Natural killer cell (primary cell): ENCODE data around the gene MGLL. TPM values are rescaled to one million over a fixed set of nuclear protein-coding genes. Genes with fewer than 3 reads are reported as not detected.

ENCODE experiments used
- ATAC-seq, 3 donors: fragments of 150-1000 bp in 2 of 3; fragments of 200-7000 bp in 1 of 3; cut with Tn5 transposase; 1 replicate in 1 of 3; 2 replicates in 2 of 3; pipeline ENCODE4 v1.10.0; 2021; ENCODE audit warnings: mild to moderate bottlenecking in 2 of 3, moderate library complexity in 2 of 3
- DNase-seq, 2 donors: peaks; one replicate each; pipeline versions ENCODE4 v3.0.0 to v3.0.0-alpha.2; 2013 to 2021; ENCODE audit warnings: mixed read lengths in 1 of 2
- H3K27ac ChIP-seq: one replicate; pipeline ENCODE4 v1.5.1; 2013; ENCODE audit warnings: mild to moderate bottlenecking, low read length
- H3K27me3 ChIP-seq: one replicate; pipeline ENCODE4 v1.6.1; 2013; ENCODE audit warnings: low read length; ENCODE audit not compliant: control insufficient read depth, insufficient read depth
- H3K36me3 ChIP-seq: one replicate; pipeline ENCODE4 v1.6.1; 2013; ENCODE audit warnings: low read length; ENCODE audit not compliant: control insufficient read depth, insufficient read depth
- H3K4me1 ChIP-seq: one replicate; pipeline ENCODE4 v1.6.1; 2013; ENCODE audit warnings: low read length; ENCODE audit not compliant: control insufficient read depth, insufficient read depth
- H3K4me3 ChIP-seq: one replicate; pipeline ENCODE4 v1.5.1; 2013; ENCODE audit warnings: low read length
- H3K9me3 ChIP-seq: one replicate; pipeline ENCODE4 v1.6.1; 2013; ENCODE audit warnings: low read length; ENCODE audit not compliant: control insufficient read depth, insufficient read depth
- H3K27ac Mint-ChIP-seq, 2 donors: one replicate each; pipeline ENCODE4 v1.8.0; 2022; ENCODE audit warnings: mild to moderate bottlenecking in 2 of 2, mixed read lengths in 2 of 2, moderate library complexity in 1 of 2
- H3K27me3 Mint-ChIP-seq, 2 donors: one replicate each; pipeline ENCODE4 v1.8.0; 2022; ENCODE audit warnings: low read depth in 2 of 2, mixed read lengths in 2 of 2
- H3K36me3 Mint-ChIP-seq: one replicate; pipeline ENCODE4 v1.8.0; 2022; ENCODE audit warnings: mixed read lengths
- H3K4me1 Mint-ChIP-seq, 2 donors: one replicate each; pipeline ENCODE4 v1.8.0; 2022; ENCODE audit warnings: mixed read lengths in 2 of 2
- H3K4me3 Mint-ChIP-seq: one replicate; pipeline ENCODE4 v1.8.0; 2022; ENCODE audit warnings: mild to moderate bottlenecking, moderate library complexity, mixed read lengths
- H3K9me3 Mint-ChIP-seq, 2 donors: one replicate each; pipeline ENCODE4 v1.8.0; 2022; ENCODE audit warnings: mixed read lengths in 2 of 2
- CTCF ChIP-seq: fragments of 200-600 bp; IDR thresholded peaks from one replicate; pipeline ENCODE4 v1.8.0; 2022; ENCODE audit warnings: antibody characterized with exemption
- WGBS: methylation state at CpG from one replicate; pipeline ENCODE4 v1.1.7; 2013; ENCODE audit warnings: missing lambda C conversion rate; ENCODE audit not compliant: insufficient coverage; 5-methylcytosine and 5-hydroxymethylcytosine counted together
- intact Hi-C: fragments of 100-400 bp; cut with micrococcal nuclease; formaldehyde crosslinking; loops from one replicate; pipeline ENCODE4 v1.14.2; 2022
- total RNA-seq, 4 donors: library from RNA; stranded (reverse); fragments of 120-200 nt in 1 of 4; gene quantifications; one replicate each; pipeline versions ENCODE4 v1.2.3 to v1.2.4, GENCODE V29; 2013 to 2022

MGLL gene
- total RNA-seq, 3 donors from 2014 or later (not counting 1 experiment from before 2014, with no cell fraction given): 2.7 to 4.6 (median 3.0) TPM

DNA sequence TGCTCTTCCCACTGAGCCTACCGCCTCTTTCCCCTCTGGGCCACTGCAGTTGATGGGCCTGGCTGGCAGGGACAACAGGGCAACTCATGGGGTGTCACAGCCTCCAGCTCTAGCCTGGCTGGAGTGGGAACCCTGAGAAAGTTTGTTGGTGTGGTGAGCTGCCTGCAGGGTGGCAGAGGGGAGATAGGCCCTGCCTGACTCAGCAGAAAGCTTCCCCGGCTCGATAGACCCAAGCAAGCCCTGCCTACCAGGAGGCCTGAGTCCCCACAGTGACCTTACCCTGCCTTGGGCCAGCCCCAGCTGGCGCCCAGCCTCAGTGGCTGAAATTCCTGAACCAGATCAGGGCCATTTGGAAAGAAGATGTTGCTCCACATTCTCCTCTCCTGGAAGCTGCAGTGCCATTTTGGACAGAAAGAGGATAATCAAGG is 120.2 kb downstream of the MGLL start:
- Histone ChIP-seq H3K27ac (no peak overlapping the region), H3K4me3 (no peak overlapping the region), H3K4me1 (peaks cover 6% of the 10 kb centered on the region), H3K36me3 (no peaks in the 10 kb centered on the region), H3K27me3 (no peaks in the 10 kb centered on the region), H3K9me3 (no peaks in the 10 kb centered on the region)
- no peaks in the 10 kb centered on the region for H3K27me3 Mint-ChIP-seq
- no peak for DNase-seq
- no peak overlapping the region for H3K27ac Mint-ChIP-seq
- intact Hi-C loops: no loop called here
- H3K36me3 Mint-ChIP-seq: no peaks in the 10 kb centered on the region
- H3K4me3 Mint-ChIP-seq: no peak overlapping the region
- H3K4me1 Mint-ChIP-seq: peaks cover 0 to 5% of the 10 kb centered on the region in 2 donors
- 69% methylated on average over 4 of the region's 4 CpGs for WGBS
- peaks cover 0 to 2% of the 10 kb centered on the region in 2 donors for H3K9me3 Mint-ChIP-seq
- TF ChIP-seq CTCF: no peak
- ATAC-seq: no peak

DNA sequence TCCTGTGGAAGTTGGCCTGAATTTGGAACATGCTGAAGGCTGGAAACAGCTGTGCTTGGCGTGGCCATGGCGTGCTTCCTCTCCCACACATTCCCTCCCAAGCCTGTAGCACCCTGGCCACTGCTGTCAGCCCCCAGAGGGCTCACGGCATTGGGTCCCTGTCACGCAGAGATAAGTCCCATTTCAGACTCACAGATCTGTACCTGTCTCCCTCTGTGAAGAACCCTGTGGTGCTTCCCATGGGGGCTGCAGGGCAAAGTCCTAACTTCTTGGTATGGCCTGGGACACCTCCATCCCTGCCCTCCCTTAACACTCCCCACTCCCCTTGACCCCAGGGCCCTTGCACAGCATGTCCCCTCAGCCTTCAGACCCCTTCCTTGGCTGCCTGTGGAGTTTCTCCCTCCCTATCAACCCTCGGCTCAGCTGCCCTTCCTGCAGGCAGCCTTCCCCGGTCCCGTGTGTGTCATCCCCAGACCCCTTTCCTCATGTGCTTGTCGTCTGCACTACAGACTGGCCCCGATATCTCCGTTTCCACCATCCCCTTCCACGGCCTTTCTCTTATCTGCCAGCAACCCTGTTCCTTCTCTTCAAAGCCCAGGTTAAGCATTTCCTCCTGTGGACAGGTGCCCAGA is 120.9 kb downstream of the MGLL start:
- H3K36me3 Mint-ChIP-seq: no peaks in the 10 kb centered on the region
- Histone ChIP-seq H3K27ac (no peak overlapping the region), H3K4me1 (peaks cover 14% of the 10 kb centered on the region), H3K36me3 (no peaks in the 10 kb centered on the region), H3K27me3 (no peaks in the 10 kb centered on the region), H3K9me3 (no peaks in the 10 kb centered on the region), H3K4me3 (no peak overlapping the region)
- no peak for DNase-seq
- H3K27ac Mint-ChIP-seq: no peak overlapping the region
- TF ChIP-seq CTCF: no peak
- no peak for ATAC-seq
- H3K27me3 Mint-ChIP-seq: no peaks in the 10 kb centered on the region
- H3K4me3 Mint-ChIP-seq: no peak overlapping the region
- H3K9me3 Mint-ChIP-seq: peaks cover 0 to 2% of the 10 kb centered on the region in 2 donors
- H3K4me1 Mint-ChIP-seq: peaks cover 0 to 5% of the 10 kb centered on the region in 2 donors
- intact Hi-C loops: no loop called here
- 76% methylated on average over 11 of the region's 11 CpGs for WGBS

GRCh38 chr3:127700406-127700805 is 121.9 kb downstream of the MGLL start:
- H3K36me3 Mint-ChIP-seq: no peaks in the 10 kb centered on the region
- no peak for TF ChIP-seq CTCF
- no peak overlapping the region for H3K4me3 ChIP-seq
- ATAC-seq (no peak), DNase-seq (no peak)
- peaks cover 0 to 5% of the 10 kb centered on the region in 2 donors for H3K4me1 Mint-ChIP-seq
- no peak overlapping the region for H3K27ac ChIP-seq
- no peak overlapping the region for H3K27ac Mint-ChIP-seq
- H3K4me3 Mint-ChIP-seq: no peak overlapping the region
- H3K4me1 ChIP-seq: peaks cover 17% of the 10 kb centered on the region
- WGBS: 87% methylated on average over 5 of the region's 5 CpGs
- H3K27me3 Mint-ChIP-seq: no peaks in the 10 kb centered on the region
- peaks cover 0 to 2% of the 10 kb centered on the region in 2 donors for H3K9me3 Mint-ChIP-seq
- no peaks in the 10 kb centered on the region for H3K9me3 ChIP-seq
- H3K36me3 ChIP-seq: no peaks in the 10 kb centered on the region
- H3K27me3 ChIP-seq: no peaks in the 10 kb centered on the region
- intact Hi-C loops: no loop called here
